Keratinocyte (primary cell): ENCODE measurements around the gene KIF18B.

Experiments used
- EZH2 ChIP-seq: IDR thresholded peaks from one replicate; pipeline ENCODE4 v1.6.1; 2012; ENCODE audit warnings: inconsistent platforms, mild to moderate bottlenecking, low read length, moderate library complexity
- TF ChIP-seq, protein P1 (sequence below), 3 experiments: IDR thresholded peaks in 1 of 3; conservative IDR thresholded peaks in 1 of 3; optimal IDR thresholded peaks in 1 of 3; 2 replicates in 2 of 3; 3 replicates in 1 of 3; pipeline versions ENCODE3 to v1.5.1; 2011; ENCODE audit warnings: low read length in 3 of 3, mild to moderate bottlenecking in 3 of 3, moderate library complexity in 2 of 3, control low read depth in 1 of 3, inconsistent platforms in 1 of 3; ENCODE audit not compliant: insufficient read depth in 2 of 3; ENCODE audit errors: extremely low read depth in 1 of 3

DNA sequence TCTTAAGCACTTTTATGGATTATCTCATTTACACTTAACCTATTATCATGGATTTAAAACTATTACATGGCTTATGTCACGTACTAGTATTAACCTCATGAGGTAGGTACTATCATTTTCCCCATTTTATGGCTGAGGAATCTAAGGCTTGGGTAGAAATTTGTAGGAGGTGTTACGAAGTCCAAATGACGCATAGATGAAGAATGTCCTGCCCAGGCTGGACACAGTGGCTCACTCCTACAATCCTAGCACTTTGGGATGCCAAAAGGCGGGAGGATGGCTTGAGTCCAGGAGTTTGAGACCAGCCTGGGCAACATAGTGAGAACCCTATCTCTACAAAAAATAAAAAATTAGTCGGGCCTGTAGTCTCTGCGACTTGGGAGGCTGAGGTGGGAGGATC is 25.4 kb upstream of the KIF18B start:
- TF ChIP-seq, protein P1, sequence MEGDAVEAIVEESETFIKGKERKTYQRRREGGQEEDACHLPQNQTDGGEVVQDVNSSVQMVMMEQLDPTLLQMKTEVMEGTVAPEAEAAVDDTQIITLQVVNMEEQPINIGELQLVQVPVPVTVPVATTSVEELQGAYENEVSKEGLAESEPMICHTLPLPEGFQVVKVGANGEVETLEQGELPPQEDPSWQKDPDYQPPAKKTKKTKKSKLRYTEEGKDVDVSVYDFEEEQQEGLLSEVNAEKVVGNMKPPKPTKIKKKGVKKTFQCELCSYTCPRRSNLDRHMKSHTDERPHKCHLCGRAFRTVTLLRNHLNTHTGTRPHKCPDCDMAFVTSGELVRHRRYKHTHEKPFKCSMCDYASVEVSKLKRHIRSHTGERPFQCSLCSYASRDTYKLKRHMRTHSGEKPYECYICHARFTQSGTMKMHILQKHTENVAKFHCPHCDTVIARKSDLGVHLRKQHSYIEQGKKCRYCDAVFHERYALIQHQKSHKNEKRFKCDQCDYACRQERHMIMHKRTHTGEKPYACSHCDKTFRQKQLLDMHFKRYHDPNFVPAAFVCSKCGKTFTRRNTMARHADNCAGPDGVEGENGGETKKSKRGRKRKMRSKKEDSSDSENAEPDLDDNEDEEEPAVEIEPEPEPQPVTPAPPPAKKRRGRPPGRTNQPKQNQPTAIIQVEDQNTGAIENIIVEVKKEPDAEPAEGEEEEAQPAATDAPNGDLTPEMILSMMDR (optimal IDR thresholded peaks at IDR 0.05 in 1 of 3, IDR thresholded peaks at IDR 0.05 in 1 of 3, conservative IDR thresholded peaks at IDR 0.05 in 1 of 3; ENCODE audit: extremely low read depth in 1 of 3, insufficient read depth in 2 of 3, low read length in 3 of 3): no peak
- no peak for TF ChIP-seq EZH2
